GM18909 (cell line): ENCODE results near the gene CAPZA2.
"Not testable (repeated sequence)": the region's sequence is repeated elsewhere in the genome, so short reads cannot be mapped to it uniquely, and the experiment has no call there.

ENCODE experiments used
- ATAC-seq: cut with Tn5 transposase; IDR thresholded peaks from one replicate; pipeline ENCODE4 v1.9.1; 2021; ENCODE audit warnings: mild to moderate bottlenecking; ENCODE audit not compliant: unreplicated experiment, poor library complexity

The CAPZA2 gene

GRCh38 chr7:116911801-116912200 is 49.4 kb downstream of the CAPZA2 start:
- ATAC-seq, result no peak

DNA sequence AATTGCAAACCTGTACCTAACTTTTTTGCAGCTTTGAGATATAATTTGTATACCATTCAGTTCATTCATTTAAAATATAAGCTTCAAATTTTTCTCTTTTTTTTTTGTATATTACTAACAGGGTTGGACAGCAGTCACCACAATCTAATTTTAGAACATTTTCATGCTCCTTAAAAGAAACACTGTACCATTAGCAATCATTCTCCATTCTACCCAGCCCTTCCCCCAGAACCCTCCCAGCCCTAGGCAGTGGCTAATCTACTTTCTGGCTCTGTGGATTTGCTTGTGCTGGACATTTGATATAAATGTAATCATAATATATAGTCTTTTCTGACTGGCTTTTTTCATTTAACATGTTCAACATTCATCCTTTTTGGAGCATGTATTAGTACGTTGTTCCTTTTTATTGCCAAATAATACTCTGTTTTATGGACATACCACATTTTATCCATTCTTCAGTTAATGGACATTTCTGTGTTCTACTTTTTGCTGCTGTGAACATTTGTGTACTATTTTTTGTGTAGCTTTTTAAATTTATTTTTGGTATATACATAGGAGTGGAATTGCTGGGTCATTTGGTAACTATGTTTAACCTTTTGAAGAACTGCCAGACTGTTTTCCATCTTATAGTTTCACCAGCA is 50.0 kb downstream of the CAPZA2 start:
- ATAC-seq, result no peak

DNA sequence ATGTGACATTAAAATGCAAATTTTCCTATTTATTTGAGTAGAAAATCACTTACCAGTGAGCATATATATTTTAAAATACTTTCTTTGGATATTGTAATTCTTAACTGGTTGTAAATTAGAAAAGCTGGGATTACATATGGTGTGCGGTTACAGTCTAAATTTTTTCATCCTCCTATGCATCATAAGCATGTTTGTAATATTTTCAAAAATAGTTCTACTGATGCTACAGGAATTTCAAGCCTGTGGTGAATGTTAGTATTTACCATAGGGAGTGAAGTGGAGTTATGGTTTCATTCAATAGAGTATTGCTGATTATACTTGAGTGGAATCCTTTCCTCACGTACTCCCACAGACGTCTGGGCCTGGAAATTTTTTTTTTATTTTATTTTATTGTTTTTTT is 56.3 kb downstream of the CAPZA2 start:
- no peak for ATAC-seq

- no peak for ATAC-seq
Measured at GRCh38 chr7:116920359-116920758, 58.0 kb downstream of the CAPZA2 start.

DNA sequence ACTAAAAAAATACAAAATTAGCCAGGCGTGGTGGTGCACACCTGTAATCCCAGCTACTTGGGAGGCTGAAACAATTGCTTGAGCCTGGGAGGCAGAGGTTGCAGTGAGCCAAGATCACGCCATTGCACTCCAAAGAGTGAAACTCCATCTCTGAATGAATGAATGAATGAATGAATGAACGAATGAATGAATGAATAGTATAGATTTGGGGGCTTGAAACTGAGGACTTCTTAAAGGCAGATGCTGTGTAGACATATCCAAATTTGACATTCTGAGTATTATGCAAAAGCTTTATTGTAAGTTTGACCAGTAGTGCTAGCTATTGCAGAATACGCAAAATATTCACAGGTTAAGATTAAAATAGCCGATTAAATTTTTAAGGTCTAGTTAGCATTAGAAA is 60.2 kb downstream of the CAPZA2 start:
- ATAC-seq, result no peak

DNA sequence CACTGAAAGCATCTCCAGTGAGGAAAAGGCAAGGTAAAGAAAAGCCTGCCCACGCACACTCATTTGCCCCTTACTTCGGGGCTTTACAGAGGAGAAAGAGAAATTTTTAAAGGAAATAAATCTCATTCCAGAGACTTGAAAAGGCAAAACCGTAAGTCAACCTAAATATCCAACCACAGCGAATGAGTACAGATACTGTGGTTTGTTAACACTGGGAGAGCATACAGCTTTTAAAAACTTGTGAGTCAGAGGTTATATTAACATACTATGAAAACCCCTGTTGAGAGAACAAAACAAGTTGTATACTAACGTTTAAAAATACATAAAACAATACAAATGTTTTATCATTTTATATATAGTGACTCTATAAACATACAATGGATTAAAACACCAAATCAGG is 62.4 kb downstream of the CAPZA2 start:
- no peak for ATAC-seq

GRCh38 chr7:116929021-116929420 is 66.6 kb downstream of the CAPZA2 start:
- no peak for ATAC-seq

- ATAC-seq, result peak; percentile 79
Measured at GRCh38 chr7:116929914-116930913, 67.8 kb downstream of the CAPZA2 start.

DNA sequence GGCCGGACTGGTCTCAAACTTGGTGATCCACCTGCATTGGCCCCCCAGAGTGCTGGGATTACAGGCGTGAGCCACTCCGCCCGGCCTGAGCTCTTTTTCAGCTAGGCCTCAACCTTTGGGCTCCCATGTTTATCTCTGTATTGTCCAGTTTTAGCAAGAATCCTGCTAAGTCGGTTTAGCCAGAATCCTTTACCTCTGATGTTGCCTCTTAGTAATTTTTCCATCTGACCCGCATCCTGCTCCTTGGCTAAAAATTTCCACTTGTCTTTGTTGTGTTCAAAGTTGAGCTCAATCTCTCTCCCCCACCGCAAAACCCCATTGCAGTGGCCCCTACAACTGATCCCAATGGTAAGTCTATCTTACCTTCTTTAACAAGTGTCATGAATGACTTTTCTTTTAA is 70.2 kb downstream of the CAPZA2 start:
- no peak for ATAC-seq

DNA sequence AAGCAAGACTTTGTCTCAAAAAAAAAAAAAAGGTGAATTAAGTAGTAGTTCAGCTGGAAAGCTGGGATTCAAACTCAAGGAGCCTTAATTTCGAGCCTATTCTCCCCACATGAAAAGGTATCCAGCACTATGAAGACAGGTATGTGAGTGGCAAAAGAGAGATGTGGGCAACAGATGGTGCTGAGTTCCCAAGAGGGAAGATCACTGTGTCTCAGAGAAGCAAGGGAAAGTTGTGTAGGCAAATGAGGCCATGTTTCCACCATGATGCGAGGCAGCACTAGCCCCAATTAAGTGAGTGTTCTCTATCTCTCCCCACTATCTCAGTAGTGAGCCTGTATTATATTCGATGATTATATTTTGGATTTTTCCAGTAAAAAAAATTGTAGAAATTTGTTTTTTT is 71.1 kb downstream of the CAPZA2 start:
- no peak for ATAC-seq

GRCh38 chr7:116934580-116934979 is 72.2 kb downstream of the CAPZA2 start:
- no peak for ATAC-seq

- ATAC-seq, result not testable (repeated sequence)
Measured at GRCh38 chr7:116936844-116937243, 74.5 kb downstream of the CAPZA2 start.

DNA sequence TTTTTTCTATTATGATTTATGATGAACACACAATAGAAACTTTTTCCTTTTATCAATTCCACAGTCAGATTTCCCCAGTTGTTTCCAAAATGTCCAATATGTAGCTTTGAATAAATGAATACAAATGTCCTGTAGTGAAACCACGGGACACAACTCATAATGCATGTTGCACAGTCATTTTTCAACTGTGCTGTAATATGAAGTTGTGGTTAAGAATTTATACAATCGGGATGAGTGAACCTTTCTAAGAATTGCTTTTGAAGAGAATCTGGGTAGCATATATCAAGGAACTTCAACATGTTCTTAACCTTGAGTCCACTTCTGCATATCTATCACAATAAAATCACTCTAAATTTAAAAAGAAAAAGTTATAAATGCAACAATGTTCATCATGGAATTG is 76.3 kb downstream of the CAPZA2 start:
- ATAC-seq, result no peak

DNA sequence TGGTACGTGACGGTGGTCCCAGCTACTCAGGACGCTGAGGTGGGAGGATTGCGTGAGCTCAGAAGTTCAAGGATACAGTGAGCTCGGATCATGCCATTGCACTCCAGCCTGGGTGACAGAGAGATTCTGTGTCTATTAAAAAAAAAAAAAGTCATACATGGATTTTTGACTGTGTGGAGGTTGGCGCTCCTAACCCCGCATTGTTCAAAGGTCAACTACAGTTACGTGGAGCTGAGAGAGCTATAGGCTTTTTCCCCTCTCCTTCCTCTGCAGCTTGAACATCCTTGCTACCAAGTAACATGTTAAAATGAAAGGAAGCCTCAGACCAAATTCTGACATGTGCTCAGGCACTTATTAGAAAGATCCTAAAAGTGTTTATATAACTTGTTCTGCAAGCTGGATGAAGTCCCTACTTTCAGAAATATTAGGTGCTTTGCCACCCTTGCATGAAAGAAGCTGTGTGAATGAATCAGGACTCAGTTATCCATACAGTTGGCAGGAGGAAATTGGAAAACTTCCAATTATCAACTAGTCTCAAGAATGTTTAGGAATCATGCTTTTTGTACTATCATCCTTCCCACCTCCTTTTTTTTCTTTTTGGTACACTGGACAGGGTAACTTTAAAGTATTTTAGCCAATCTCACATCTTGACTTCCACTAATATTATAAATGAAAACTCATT is 78.4 kb downstream of the CAPZA2 start:
- ATAC-seq, result no peak

- no peak for ATAC-seq
Measured at GRCh38 chr7:116942504-116942903, 80.1 kb downstream of the CAPZA2 start.

GRCh38 chr7:116948934-116949333 is 86.5 kb downstream of the CAPZA2 start:
- no peak for ATAC-seq

DNA sequence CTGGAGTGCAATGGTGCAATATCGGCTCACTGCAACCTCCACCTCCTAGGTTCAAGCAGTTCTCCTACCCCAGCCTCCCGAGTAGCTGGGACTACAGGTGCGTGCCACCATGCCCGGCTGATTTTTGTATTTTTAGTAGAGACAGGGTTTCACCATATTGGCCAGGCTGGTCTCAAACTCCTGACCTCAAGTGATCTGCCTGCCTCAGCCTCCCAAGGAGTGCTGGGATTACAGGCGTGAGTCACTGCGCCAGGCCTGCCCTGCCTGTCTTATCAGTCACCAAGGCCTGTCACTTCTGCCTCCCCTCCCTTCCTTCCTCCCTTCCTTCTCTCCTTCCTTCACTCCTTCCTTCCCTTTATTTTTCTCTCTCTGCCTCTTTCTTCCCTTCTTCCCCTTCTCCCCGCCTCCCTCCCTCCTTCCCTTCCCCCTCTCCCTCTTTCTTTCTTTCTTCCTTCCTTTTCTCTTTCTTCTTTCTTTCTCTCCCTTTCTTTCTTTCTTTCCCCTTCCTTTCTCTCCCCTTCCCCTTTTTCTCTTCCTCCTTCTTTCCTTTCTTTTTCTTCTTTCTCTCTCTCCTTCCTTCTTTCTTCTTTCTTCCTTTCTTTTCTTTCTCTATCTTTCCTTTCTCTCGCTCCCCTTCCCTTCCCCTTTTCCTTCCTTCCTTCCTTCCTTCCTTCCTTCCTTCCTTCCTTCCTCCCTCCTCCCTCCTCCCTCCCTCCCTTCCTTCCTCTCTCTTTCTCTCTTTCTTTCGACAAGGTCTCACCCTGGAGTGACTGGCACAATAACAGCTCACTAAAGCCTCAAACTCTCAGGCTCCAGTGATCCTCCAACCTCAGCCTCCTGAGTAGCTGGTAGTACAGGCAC is 87.8 kb downstream of the CAPZA2 start:
- no peak for ATAC-seq

DNA sequence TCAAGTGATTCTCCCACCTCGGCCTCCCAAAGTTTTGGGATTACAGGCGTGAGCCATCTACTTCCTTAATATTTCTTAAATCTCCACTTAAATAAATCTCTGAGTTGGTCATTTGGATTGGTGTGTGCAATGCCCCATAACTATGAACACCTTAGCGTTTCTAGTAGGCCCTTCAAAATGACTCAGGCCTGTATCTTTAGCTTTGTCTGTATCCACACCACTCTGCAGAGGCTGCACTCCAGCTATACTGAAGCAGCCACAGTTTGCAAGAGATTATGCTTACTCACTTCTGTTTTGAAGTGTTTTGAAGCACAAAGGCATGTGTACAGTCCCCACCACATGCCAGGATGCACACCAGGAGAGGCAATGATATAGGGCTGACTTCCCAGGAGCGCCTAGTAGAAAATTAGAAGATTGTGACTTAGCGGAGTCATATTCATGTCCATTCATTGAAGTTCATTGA is 88.5 kb downstream of the CAPZA2 start:
- no peak for ATAC-seq

GRCh38 chr7:116951366-116952292 is 89.2 kb downstream of the CAPZA2 start:
- ATAC-seq, result no peak
